Measurements from ENCODE around the gene SERPINA1.

SERPINA1 gene

DNA sequence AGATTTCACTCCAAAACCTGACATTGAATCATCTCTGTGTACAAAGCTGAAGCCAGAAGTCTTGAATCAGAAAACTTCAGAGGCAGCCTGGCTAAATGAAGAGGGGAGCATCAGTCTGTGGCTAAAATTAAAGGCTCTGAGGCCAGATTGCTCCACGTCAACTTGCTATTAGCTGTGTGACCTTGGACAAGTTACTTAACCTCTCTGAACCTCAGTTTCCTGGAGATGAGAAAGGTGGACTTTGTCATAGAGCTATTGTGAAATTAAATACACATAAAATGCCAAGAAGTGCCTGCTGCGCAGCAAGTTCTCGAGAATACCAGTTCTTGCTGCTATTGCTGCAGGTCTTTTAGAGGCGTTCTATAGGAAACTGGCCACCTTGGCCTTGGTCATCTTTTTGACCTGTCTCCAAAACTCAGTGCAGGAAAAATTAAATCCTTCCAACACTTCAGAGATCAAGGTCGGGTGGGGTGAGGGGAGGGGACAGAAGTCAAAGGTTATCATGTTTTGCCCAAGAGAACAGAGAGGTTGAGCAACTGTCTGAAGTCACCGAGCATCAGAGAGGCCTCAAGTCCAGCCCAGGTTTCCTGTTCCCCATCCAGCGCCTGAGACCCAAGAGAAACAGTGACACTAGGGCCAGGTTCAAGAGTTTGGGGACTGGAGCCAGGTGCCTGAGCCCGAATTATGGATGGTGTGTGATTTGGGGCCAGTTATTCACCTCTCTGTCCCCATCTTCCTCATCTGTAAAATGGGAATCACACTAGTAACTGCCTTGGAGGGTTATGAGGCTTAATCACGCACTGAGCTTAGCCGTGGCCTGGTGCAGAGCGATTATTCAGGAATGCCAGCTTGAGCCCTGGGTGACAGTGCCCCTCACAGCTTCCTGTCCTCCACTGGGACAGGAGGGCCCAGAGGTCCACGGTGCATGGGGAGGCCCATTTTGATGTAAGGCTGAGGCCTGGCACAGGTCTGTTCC is 1.1 kb downstream of the SERPINA1 start:
- H3K27ac ChIP-seq (ENCODE audit: low read length), result no peak overlapping the region
- H3K27me3 ChIP-seq (ENCODE audit: insufficient read depth, low read length, poor library complexity), result peaks cover 4% of the 10 kb centered on the region
- H3K4me3 ChIP-seq (ENCODE audit: low read depth in 1 of 2, low read length in 2 of 2), result no peak overlapping the region
- H3K4me2 ChIP-seq (ENCODE audit: insufficient read depth, low read length), result no peak overlapping the region
- no peak overlapping the region for H2AFZ ChIP-seq (ENCODE audit: low read depth, low read length)
- H3K4me1 ChIP-seq (ENCODE audit: insufficient read depth, low read length), result peaks cover 3% of the 10 kb centered on the region
- H3K9me3 ChIP-seq (ENCODE audit: insufficient read depth, low read length, severe bottlenecking), result no peaks in the 10 kb centered on the region
- H3K79me2 ChIP-seq (ENCODE audit: insufficient read depth, low read length), result no peaks in the 10 kb centered on the region
- no peak for TF ChIP-seq EZH2 (IDR thresholded peaks at IDR 0.05; ENCODE audit: borderline replicate concordance, low read depth, low read length, severe bottlenecking)
- TF ChIP-seq, protein P1, sequence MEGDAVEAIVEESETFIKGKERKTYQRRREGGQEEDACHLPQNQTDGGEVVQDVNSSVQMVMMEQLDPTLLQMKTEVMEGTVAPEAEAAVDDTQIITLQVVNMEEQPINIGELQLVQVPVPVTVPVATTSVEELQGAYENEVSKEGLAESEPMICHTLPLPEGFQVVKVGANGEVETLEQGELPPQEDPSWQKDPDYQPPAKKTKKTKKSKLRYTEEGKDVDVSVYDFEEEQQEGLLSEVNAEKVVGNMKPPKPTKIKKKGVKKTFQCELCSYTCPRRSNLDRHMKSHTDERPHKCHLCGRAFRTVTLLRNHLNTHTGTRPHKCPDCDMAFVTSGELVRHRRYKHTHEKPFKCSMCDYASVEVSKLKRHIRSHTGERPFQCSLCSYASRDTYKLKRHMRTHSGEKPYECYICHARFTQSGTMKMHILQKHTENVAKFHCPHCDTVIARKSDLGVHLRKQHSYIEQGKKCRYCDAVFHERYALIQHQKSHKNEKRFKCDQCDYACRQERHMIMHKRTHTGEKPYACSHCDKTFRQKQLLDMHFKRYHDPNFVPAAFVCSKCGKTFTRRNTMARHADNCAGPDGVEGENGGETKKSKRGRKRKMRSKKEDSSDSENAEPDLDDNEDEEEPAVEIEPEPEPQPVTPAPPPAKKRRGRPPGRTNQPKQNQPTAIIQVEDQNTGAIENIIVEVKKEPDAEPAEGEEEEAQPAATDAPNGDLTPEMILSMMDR (IDR thresholded peaks at IDR 0.05; ENCODE audit: borderline replicate concordance, extremely low read depth, low read length, poor library complexity, severe bottlenecking), result no peak
- ATAC-seq (ENCODE audit: insufficient read depth, low read depth) (no peak), DNase-seq (no peak)
- no peaks in the 10 kb centered on the region for H4K20me1 ChIP-seq (ENCODE audit: insufficient read depth, low read length)
- no peaks in the 10 kb centered on the region for H3K36me3 ChIP-seq (ENCODE audit: insufficient read depth, low read length)
- no peak overlapping the region for H3K9ac ChIP-seq (ENCODE audit: low read depth, low read length)

DNA sequence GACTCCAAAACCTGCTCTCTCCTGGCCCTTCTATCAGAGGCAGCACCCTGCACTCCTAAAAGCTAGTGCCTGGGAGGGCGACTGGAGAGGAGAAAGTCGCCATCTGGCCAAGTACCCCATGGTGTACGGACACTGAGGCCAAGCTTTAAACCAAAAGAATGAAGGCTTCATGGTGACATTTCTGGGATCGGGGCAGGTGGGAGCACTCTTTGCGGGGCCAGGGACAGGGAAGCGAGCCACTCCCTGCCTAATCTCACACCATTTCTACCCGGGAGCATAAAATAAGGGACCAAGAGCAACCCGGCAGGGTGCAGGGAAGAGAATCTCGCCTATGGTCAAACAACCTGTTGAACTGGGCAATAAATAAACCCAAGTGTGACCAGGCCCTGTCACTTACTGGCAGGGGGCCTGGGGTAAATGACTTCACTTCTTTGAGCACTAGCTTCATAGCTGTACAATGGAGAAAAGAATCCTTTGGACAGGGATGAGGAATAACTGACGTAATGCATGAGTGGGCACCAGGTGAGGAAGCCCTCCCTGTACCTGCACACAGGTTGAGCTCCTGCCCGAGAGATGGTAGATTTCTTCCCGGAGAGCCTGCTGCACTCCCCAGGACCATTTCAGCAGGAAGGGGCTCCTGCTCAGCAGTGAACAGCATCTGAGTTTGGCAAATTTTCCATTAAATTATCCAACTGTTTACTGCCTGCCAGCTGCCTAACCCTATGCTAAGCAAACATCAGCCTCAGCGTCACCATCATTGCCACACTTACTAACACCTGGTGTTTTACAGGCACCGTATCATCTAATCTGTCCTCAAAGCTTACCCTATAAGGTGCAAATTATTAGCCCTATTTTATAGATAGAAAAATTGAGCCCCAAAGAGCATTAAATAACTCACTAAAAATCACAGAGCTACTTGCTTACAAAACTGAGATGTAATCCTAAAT is 2.0 kb downstream of the SERPINA1 start:
- DNase-seq (no peak), ATAC-seq (ENCODE audit: insufficient read depth, low read depth) (no peak)
- TF ChIP-seq, protein P1 (IDR thresholded peaks at IDR 0.05; ENCODE audit: borderline replicate concordance, extremely low read depth, low read length, poor library complexity, severe bottlenecking), result no peak
- TF ChIP-seq EZH2 (IDR thresholded peaks at IDR 0.05; ENCODE audit: borderline replicate concordance, low read depth, low read length, severe bottlenecking), result no peak
- Histone ChIP-seq H4K20me1 (ENCODE audit: insufficient read depth, low read length) (no peaks in the 10 kb centered on the region), H3K9me3 (ENCODE audit: insufficient read depth, low read length, severe bottlenecking) (no peaks in the 10 kb centered on the region), H3K4me2 (ENCODE audit: insufficient read depth, low read length) (no peak overlapping the region), H3K79me2 (ENCODE audit: insufficient read depth, low read length) (no peaks in the 10 kb centered on the region), H3K4me3 (ENCODE audit: low read depth in 1 of 2, low read length in 2 of 2) (no peak overlapping the region), H3K27me3 (ENCODE audit: insufficient read depth, low read length, poor library complexity) (peaks cover 4% of the 10 kb centered on the region), H3K27ac (ENCODE audit: low read length) (no peak overlapping the region), H3K4me1 (ENCODE audit: insufficient read depth, low read length) (no peaks in the 10 kb centered on the region), H2AFZ (ENCODE audit: low read depth, low read length) (no peak overlapping the region), H3K9ac (ENCODE audit: low read depth, low read length) (no peak overlapping the region), H3K36me3 (ENCODE audit: insufficient read depth, low read length) (no peaks in the 10 kb centered on the region)

DNA sequence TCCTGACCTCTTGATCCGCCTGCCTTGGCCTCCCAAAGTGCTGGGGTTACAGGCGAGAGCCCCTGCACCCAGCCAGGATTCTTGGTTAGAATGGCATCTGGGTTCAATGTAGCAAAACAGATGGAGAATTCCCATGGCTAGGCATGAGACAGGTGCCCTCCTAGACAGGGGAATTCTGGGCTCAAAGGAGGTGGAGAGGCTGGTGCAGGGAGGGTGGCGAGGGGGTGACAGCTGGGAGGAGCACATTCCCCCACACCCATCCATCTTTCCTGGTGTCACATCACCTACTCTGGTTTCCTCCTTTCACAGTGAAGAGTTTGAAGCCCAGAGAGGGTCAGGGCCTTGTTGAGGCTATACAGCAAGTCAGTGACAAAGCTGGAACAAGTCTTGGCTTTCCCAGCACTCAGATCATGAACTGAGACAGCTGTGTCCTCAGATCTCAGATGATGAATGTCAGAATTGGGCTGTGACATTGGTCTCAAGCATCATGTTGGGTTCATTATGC is 2.8 kb downstream of the SERPINA1 start:
- H2AFZ ChIP-seq (ENCODE audit: low read depth, low read length), result no peak overlapping the region
- no peak overlapping the region for H3K9ac ChIP-seq (ENCODE audit: low read depth, low read length)
- no peak overlapping the region for H3K4me3 ChIP-seq (ENCODE audit: low read depth in 1 of 2, low read length in 2 of 2)
- no peaks in the 10 kb centered on the region for H4K20me1 ChIP-seq (ENCODE audit: insufficient read depth, low read length)
- H3K27ac ChIP-seq (ENCODE audit: low read length), result no peak overlapping the region
- no peaks in the 10 kb centered on the region for H3K36me3 ChIP-seq (ENCODE audit: insufficient read depth, low read length)
- H3K4me2 ChIP-seq (ENCODE audit: insufficient read depth, low read length), result no peak overlapping the region
- H3K27me3 ChIP-seq (ENCODE audit: insufficient read depth, low read length, poor library complexity), result peaks cover 4% of the 10 kb centered on the region
- ATAC-seq (ENCODE audit: insufficient read depth, low read depth) (no peak), DNase-seq (no peak)
- no peaks in the 10 kb centered on the region for H3K9me3 ChIP-seq (ENCODE audit: insufficient read depth, low read length, severe bottlenecking)
- H3K4me1 ChIP-seq (ENCODE audit: insufficient read depth, low read length), result no peaks in the 10 kb centered on the region
- TF ChIP-seq EZH2 (IDR thresholded peaks at IDR 0.05; ENCODE audit: borderline replicate concordance, low read depth, low read length, severe bottlenecking), result no peak
- TF ChIP-seq, protein P1 (IDR thresholded peaks at IDR 0.05; ENCODE audit: borderline replicate concordance, extremely low read depth, low read length, poor library complexity, severe bottlenecking), result no peak
- H3K79me2 ChIP-seq (ENCODE audit: insufficient read depth, low read length), result no peaks in the 10 kb centered on the region

All from DND-41 (cell line).